Coronary artery (tissue), 2 donors: Measurements from ENCODE around the gene VTI1A.

Experiments used
- DNase-seq: peaks from one replicate; pipeline ENCODE4 v3.0.0-alpha.2; 2017; ENCODE audit warnings: low spot score
- H3K27ac ChIP-seq, 2 donors: fragments of 200-600 bp; sonication (generic); one replicate each; pipeline ENCODE4 v1.5.1; 2016 to 2019
- H3K4me3 ChIP-seq: fragments of 200-600 bp; sonication (generic); 2 replicates; pipeline ENCODE4 v1.5.1; 2016; ENCODE audit warnings: mild to moderate bottlenecking, moderate library complexity
- TF ChIP-seq, protein P1 (sequence below): fragments of 200-600 bp; sonication (generic); IDR thresholded peaks from one replicate; pipeline ENCODE4 v1.5.1; 2019; ENCODE audit warnings: antibody characterized with exemption

The VTI1A gene

DNA sequence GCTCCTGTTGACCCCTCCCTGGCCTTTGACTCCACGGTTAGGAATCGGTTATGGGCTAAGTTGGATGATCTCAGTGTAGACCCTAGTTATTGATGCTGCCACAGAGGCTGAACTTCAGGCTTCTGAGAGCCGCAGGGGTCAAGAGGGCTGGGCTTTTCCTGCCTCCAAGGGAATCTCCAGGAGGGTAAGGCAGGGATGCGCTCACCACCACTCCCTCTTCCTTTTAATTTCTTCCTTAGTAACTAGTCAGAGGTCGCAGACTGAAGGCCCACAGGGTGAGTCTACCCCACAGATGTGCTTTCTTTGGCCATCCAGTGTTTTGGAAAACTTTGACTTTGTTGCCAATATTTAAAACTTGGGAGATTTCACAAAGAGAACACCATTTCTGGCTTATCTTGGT lies 352.0 kb downstream of the VTI1A start:
- TF ChIP-seq, protein P1, sequence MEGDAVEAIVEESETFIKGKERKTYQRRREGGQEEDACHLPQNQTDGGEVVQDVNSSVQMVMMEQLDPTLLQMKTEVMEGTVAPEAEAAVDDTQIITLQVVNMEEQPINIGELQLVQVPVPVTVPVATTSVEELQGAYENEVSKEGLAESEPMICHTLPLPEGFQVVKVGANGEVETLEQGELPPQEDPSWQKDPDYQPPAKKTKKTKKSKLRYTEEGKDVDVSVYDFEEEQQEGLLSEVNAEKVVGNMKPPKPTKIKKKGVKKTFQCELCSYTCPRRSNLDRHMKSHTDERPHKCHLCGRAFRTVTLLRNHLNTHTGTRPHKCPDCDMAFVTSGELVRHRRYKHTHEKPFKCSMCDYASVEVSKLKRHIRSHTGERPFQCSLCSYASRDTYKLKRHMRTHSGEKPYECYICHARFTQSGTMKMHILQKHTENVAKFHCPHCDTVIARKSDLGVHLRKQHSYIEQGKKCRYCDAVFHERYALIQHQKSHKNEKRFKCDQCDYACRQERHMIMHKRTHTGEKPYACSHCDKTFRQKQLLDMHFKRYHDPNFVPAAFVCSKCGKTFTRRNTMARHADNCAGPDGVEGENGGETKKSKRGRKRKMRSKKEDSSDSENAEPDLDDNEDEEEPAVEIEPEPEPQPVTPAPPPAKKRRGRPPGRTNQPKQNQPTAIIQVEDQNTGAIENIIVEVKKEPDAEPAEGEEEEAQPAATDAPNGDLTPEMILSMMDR, result no peak
- Histone ChIP-seq H3K27ac (no peak overlapping the region), H3K4me3 (no peak overlapping the region)
- DNase-seq, result no peak

DNA sequence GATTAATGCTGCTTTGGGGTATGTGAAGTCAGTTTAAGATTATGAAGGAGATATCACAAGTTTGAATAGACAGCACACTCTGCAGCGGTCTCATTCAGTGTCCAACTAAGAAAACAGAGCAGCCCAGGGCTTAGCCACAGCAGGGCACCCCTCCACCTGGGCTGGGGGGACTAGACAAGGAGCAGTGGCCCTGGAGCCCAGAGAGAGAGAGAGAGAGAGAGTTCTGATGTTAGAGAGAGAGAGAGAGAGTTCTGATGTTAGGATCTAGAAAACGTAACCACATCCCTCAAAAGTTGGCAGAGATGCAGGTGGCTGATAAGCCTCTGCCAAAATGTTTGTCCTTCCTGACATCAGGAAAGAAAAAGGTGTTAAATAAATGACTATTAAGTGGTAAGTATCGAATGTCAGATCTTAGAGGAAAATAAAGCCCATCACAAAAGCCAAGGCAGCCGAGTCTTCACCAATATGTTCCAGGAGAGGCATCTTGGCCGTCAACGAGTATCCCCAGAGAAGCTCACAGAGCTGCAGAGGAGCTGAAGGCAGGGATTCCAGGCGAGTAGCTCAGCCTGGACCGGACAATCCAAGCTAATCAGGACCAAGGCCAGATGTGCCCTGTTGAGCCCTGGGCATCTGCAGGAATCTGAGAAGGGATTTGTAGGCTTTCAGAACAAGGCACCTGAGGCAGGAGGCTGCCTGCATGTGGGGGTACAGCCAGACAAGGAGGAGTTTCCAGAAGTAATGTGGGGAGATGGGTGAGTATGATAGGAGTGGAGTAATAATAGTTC lies 352.9 kb downstream of the VTI1A start:
- DNase-seq, result no peak
- H3K27ac ChIP-seq, result no peak overlapping the region
- TF ChIP-seq, protein P1, result no peak
- H3K4me3 ChIP-seq, result no peak overlapping the region

DNA sequence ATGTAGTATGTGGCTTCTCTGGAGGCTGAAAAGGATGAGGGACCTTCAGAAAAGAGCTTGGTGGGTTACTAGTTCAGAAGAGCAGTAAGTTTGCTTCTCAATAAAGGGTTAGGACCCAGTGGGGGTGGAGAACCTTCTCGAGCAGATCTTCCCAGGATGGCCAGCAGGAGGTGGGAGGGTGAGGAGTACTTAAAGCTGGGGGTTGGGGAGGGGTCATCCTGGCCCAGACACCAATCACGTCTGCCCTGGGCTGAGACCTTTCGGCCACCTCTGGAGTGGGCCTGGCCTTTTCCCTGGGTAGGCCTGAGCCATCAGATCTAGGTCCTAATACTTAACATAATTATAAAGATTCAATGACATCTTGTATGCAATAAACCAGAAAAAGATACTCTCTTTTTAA lies 354.0 kb downstream of the VTI1A start:
- Histone ChIP-seq H3K4me3 (no peak overlapping the region), H3K27ac (no peak overlapping the region)
- no peak for DNase-seq
- TF ChIP-seq, protein P1, result no peak

DNA sequence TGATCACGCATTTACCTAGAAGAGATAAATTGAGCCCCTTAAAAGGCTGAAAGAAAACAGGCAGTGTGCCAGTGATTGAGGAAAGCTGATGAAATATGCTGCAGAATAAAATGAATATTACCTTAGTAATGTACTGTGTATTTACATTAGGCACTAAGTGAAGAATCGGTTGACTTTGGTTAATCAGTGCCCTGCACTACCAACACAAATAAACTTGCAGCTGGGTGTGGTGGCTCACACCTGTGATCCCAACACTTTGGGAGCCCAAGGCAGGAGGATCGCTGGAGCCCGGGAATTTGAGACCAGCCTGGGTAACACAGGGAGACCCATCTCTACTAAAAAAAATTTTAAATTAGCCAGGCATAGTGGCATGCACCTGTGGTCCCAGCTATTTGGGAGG lies 354.7 kb downstream of the VTI1A start:
- Histone ChIP-seq H3K4me3 (no peak overlapping the region), H3K27ac (no peak overlapping the region)
- TF ChIP-seq, protein P1, result no peak
- no peak for DNase-seq

DNA sequence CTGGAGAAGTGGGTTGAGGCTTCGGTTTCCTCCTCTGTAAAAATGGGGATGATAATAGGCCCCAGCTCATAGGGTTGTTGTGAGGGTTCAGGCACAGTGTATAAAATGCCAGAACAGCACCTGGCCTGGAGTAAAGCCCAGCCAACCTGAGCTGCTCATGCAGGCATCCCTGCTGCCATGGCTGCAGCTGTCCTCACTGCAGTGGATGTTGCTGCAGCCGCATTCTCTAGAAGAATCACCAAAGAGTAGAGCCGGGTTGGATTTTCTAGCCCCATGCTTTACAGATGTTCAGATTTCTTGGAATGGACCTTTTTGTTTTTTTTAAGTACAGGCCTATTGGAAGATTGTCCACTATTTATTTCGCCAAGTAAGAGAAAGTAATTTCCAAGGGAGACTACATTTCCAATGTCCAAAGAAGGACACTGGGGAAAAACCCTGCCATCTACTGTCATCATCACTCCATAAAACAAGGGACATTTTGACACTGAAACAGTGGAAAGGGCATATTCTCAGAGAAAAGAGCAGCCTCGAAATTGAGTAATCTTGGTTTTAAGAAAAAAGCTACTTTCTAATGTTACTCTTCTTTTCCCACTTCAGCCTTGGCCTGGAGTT lies 355.5 kb downstream of the VTI1A start:
- no peak overlapping the region for H3K4me3 ChIP-seq
- TF ChIP-seq, protein P1, result no peak
- no peak for DNase-seq
- no peak overlapping the region for H3K27ac ChIP-seq

DNA sequence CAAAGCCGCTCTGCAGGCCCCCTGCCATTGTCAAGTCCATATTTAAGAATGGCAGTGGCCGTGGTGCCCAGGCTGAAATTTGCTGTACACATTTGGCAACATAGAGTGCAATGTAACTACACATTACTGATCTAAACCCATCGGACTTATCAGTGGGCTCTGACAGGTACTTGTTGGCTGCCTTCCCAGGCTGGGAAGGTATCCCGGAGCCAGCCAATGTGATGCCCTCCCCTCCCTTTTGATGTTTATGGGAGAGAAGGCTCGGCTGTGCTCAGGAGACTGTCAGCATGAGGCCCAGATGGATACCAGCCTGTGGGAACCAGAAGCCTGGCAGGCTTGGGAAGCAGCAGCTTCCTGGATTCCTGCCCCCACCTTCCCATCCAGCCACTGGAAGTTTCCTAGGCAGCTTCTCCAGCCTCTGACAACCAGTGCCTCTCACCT lies 357.0 kb downstream of the VTI1A start:
- no peak overlapping the region for H3K4me3 ChIP-seq
- DNase-seq, result no peak
- H3K27ac ChIP-seq, result no peak overlapping the region
- TF ChIP-seq, protein P1, result no peak

DNA sequence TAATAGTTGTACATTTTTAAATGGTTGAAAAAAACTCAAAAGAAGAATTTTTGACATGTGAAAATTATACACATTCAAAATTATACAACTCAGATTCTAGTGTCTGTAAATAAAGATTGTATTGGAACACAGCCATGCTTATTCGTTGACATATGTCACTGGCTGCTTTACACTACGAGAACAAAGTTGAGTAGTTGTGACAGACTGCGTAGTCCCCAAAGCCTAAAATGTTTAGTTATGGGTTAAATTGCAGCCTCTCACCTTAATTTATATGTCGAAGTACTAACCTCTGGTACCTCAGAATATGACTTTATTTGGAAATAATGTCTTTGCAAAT lies 358.2 kb downstream of the VTI1A start:
- Histone ChIP-seq H3K27ac (no peak overlapping the region), H3K4me3 (no peak overlapping the region)
- TF ChIP-seq, protein P1, result no peak
- DNase-seq, result no peak
